Activated T-cell treated with anti-CD3 and anti-CD28 coated beads for 1 hour (primary cell): ENCODE data around the gene DCLK1.
A peak's percentile ranks its signal among the peaks of the same experiment; 100 is the strongest.

Experiments used
- DNase-seq: peaks from one replicate; pipeline ENCODE4 v3.0.0-alpha.2; 2020; ENCODE audit warnings: low read depth

DCLK1 gene

GRCh38 chr13:35744144-35744543 is 387.0 kb downstream of the DCLK1 start:
- DNase-seq: no peak

DNA sequence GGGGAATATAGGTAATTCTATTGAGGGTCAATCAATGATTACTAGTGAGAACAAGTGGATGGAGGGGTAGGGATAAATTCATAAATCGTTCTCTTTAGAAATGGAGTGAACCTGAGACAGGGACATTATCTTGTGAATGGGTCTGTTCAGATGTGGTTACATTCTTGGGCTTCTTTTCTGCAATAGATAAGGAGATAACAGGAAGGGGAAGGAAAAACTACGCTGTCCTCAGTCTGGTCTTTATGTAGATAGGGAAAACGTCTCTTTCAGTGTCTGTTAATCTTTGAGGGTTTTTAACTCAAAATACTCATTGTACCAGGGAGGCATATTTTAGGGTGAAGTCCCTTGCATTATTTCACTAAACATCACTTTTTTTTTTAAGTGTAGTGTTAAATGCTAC is 388.0 kb downstream of the DCLK1 start:
- DNase-seq: no peak

- DNase-seq: no peak
These were observed 389.5 kb downstream of the DCLK1 start for GRCh38 chr13:35741657-35742056.

DNA sequence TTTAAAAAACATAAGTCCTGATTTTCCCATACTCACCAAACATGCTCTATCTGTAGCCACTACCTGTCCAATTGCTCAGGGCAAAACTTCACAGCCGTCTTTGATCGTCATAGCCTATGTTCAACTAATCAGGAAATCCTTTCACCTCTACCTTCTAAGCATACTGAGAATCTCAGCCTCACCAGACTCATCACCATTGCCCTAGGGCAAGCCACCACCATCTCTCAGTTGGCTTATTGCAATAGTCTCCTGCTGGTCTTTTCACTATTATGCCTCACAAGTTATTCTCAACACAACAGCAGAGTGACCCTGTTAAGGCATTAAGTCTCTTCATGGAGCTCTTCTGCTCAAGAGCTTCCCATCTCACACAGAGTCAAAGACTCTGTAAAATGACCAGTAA is 394.3 kb downstream of the DCLK1 start:
- DNase-seq: no peak

GRCh38 chr13:35733827-35734226 is 397.4 kb downstream of the DCLK1 start:
- DNase-seq: no peak

GRCh38 chr13:35732565-35732964 is 398.6 kb downstream of the DCLK1 start:
- no peak for DNase-seq

DNA sequence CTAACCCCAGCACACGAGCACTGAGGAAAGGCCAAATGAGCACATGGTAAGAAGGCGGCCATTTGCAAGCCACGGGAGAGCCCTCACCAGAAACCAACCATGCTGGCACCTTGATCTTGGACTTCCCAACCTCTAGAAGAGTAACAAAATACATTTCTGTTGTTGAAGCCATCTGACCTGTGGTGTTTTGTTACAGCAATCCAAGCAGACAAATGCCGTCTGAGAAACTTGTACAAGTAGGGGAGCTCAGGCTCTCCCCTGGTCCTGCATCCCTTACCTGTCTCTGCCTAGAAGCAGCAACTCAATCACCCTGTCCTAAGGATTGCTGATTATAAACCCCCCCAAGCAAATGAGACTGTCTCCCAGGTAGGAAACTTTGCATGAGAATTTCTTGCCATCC is 399.7 kb downstream of the DCLK1 start:
- no peak for DNase-seq

- DNase-seq: no peak
These were observed 401.1 kb downstream of the DCLK1 start for GRCh38 chr13:35729926-35730627.

- DNase-seq: no peak
These were observed 403.3 kb downstream of the DCLK1 start for GRCh38 chr13:35727881-35728280.

- no peak for DNase-seq
These were observed 406.7 kb downstream of the DCLK1 start for GRCh38 chr13:35724446-35724845.

GRCh38 chr13:35723821-35724220 is 407.4 kb downstream of the DCLK1 start:
- no peak for DNase-seq

DNA sequence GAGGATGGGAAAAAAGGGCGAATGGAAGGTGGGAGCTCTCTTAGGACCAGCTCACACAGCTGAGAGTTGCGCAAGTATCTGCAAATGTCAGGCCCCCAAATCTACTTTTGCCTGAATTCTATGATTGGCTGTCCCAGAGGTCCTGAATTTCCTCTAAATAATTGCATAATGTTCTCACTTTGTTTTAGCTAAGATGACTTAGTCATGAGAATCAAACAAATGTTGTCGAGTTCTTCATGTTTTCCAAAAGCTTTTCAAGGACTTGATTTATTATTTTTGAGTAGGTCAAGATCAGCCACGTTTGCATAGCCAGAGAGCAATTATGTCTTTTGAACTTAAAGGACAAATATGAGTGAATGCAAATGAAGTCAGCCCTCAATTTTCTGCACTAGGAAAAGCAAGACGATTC is 408.1 kb downstream of the DCLK1 start:
- no peak for DNase-seq

DNA sequence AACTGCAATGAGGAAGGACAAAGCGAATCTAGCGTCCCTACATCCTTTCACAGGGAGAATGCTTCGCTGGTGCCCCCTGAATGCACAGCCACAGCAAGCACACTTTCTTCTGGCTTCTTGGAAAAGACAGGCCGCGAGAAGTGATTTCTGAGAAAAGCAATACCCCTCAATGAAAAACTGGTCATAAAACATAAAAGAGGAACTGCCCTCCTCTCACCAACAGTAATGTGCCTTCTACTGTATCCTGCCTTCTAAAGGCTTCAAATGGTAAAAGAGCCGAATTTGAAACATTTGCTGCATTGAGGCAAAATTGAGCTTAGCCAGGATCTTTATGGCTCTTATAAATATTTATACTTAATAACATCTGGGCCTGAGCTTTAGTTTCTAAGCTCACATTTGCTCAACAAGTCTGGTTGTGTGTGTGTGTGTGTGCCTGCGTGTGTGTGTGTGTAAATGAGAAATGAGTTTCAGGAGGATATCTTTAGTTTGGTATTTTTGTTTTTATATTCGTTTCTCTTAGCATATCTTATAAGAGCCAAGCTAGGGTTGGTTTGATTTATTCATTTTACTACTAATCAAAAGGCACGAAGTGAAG is 408.6 kb downstream of the DCLK1 start:
- no peak for DNase-seq

- DNase-seq: peak; percentile 12
These were observed 410.3 kb downstream of the DCLK1 start for GRCh38 chr13:35720690-35721554.

DNA sequence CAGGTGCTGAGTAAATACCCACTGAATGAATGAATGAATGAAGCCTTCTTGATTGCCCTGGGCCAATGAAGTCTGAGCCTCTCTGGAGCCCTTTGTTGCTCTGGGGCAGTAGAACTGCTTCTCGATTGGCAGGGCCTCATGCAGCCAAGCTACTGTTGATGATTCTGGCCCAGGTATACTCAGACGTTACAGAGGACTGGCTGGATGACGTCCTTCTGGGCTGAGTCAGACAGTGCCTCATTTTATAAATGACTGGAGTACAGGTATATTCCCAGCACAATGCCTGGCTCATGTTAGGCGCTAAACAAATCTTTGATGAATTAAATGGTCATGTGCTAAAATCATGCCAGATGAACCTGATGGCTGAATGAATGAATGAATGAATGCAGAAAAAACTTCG is 410.9 kb downstream of the DCLK1 start:
- DNase-seq: no peak
